GM18505 (cell line): ENCODE data around the gene GABRG3.

Source experiments
- ATAC-seq: cut with Tn5 transposase; IDR thresholded peaks from one replicate; pipeline ENCODE4 v1.9.1; 2021; ENCODE audit not compliant: unreplicated experiment
- POLR2A ChIP-seq: IDR thresholded peaks from 4 replicates; pipeline ENCODE4 v1.6.1; 2011; ENCODE audit warnings: borderline replicate concordance; ENCODE audit not compliant: insufficient read depth, insufficient read length; ENCODE audit errors: extremely low read depth

The GABRG3 gene

DNA sequence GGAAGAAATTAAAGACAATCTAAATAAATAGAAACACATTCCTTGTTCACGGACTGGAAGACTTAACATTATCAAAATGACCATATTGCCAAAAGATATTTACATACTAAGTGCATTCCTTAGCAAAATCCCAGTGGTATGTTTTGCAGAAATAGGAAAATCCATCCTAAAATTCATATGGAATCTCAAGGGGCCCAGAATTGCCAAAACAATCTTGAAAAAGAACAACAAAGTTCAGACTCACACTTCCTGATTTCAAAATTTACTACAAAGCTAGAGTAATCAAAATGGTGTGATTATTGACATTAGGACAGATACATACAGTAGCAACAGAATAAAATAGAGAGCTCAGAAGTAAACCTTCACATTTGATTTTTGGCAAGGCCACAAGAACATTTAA lies 612.7 kb downstream of the GABRG3 start:
- no peak for TF ChIP-seq POLR2A
- ATAC-seq, result no peak

- no peak for ATAC-seq
- TF ChIP-seq POLR2A, result no peak
These were observed 614.2 kb downstream of the GABRG3 start for GRCh38 chr15:27585041-27585640.

DNA sequence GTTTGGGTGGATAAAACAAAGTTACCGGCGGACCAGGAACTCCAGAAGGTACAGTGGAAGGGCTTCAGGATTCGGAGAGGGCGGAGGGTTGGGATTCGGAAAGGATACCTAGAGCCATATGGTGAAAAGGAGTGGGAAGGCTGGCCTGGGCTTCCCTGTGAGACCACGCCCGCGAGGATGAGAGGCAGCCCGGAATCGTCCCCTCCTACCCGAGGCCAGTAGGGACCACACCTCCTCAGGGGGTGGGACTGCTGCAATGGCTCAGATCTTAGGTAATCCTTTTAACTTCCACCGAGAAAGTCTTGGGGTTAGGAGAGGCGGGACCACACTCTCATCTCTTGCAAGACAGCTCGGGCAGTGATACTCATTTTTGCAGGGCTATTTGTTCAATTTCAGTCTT lies 616.8 kb downstream of the GABRG3 start:
- ATAC-seq, result no peak
- no peak for TF ChIP-seq POLR2A

- ATAC-seq, result no peak
- no peak for TF ChIP-seq POLR2A
These were observed 618.3 kb downstream of the GABRG3 start for GRCh38 chr15:27589260-27589659.

GRCh38 chr15:27589782-27590181 lies 618.8 kb downstream of the GABRG3 start:
- no peak for TF ChIP-seq POLR2A
- ATAC-seq, result no peak
